ENCODE measurements around the gene C16orf96. TPM values are rescaled to one million over a fixed set of nuclear protein-coding genes. Genes with fewer than 3 reads are reported as not detected.

Gene C16orf96
- total and polyA plus RNA-seq, 2 experiments from 2014 or later, result 0.37 to 2.2 TPM

DNA sequence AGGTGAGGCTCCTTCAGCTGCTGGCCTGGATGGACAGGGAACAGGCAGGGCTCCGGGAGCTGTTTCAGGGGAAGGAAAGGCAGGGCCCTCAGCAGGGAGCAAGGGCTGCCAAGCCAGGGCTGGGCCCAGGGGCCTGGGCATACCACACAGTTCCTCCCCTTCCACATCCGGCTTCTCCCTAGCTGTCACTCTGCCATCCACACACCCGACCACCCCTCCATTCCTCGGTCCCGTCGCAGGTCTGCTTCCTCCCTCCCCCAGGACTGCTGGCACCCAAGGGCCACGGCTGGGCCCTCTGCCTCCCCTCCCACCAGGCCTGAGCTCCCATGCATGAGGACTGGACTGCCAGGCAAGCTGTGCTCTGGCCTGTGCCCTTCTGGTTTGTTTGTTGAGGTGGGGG is 41.5 kb upstream of the C16orf96 start (continued):
- TF ChIP-seq, protein P1, sequence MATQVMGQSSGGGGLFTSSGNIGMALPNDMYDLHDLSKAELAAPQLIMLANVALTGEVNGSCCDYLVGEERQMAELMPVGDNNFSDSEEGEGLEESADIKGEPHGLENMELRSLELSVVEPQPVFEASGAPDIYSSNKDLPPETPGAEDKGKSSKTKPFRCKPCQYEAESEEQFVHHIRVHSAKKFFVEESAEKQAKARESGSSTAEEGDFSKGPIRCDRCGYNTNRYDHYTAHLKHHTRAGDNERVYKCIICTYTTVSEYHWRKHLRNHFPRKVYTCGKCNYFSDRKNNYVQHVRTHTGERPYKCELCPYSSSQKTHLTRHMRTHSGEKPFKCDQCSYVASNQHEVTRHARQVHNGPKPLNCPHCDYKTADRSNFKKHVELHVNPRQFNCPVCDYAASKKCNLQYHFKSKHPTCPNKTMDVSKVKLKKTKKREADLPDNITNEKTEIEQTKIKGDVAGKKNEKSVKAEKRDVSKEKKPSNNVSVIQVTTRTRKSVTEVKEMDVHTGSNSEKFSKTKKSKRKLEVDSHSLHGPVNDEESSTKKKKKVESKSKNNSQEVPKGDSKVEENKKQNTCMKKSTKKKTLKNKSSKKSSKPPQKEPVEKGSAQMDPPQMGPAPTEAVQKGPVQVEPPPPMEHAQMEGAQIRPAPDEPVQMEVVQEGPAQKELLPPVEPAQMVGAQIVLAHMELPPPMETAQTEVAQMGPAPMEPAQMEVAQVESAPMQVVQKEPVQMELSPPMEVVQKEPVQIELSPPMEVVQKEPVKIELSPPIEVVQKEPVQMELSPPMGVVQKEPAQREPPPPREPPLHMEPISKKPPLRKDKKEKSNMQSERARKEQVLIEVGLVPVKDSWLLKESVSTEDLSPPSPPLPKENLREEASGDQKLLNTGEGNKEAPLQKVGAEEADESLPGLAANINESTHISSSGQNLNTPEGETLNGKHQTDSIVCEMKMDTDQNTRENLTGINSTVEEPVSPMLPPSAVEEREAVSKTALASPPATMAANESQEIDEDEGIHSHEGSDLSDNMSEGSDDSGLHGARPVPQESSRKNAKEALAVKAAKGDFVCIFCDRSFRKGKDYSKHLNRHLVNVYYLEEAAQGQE (IDR thresholded peaks at IDR 0.05; ENCODE audit: unreplicated experiment), result no peak
- TF ChIP-seq ZNF331 (CRISPR knock-in tag; IDR thresholded peaks at IDR 0.05; ENCODE audit: low read depth) (no peak), ZNF114 (CRISPR knock-in tag; IDR thresholded peaks at IDR 0.05) (no peak), EZH2 (IDR thresholded peaks at IDR 0.05; ENCODE audit: low read depth, unreplicated experiment) (no peak), CREB1 (CRISPR knock-in tag; IDR thresholded peaks at IDR 0.05; ENCODE audit: low read depth) (no peak), STAT1 (IDR thresholded peaks at IDR 0.05; ENCODE audit: unreplicated experiment) (no peak)

DNA sequence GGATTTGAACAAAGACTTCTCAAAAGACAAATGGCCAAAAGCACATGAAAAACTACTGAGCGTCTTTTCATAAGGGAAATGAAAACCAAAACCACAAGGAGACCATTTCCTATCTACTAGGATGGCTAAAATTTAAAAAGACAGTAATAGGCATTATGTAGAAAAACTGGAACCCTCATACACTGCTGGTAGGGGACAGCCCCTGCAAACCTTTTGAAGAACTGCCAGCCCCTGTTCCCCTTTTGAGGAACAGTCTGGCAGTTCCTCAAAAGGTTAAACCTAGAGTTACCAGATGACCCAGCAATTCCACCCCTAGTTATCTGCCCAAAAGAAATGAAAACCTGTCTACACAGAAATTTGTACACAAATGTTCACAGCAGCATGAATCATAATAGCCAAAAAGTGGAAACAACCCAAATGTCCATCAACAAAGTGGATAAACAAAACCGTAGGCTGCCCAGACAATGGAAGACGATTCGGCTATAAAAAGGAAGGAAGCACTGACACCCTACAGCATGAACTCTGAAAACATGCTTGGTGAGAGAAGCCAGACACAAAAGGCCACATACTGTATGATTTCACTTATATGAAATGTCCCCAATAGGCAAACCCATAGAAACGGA is 40.4 kb upstream of the C16orf96 start:
- Histone ChIP-seq H3K27ac (ENCODE audit: low read depth) (peak overlapping the region; percentile 32; the same call in 1 of the 2 replicates), H3K4me1 (ENCODE audit: insufficient read depth) (peaks cover 16% of the 10 kb centered on the region), H3K4me3 (no peak overlapping the region), H3F3A (replicated peaks; ENCODE audit: low read depth) (0 out of 2 replicates have a peak, but pooled peaks cover 6% of the 10 kb centered on the region), H3K9me2 (ENCODE audit: insufficient read depth) (no peaks in the 10 kb centered on the region), H4K20me1 (replicated peaks; ENCODE audit: insufficient read depth) (peaks cover 26% of the 10 kb centered on the region), H3K79me2 (replicated peaks; ENCODE audit: insufficient read depth) (peaks cover 33% of the 10 kb centered on the region), H3K4me2 (no peak overlapping the region), H2AFZ (no peak overlapping the region), H3K36me3 (ENCODE audit: insufficient read depth) (no peaks in the 10 kb centered on the region), H3K27me3 (ENCODE audit: insufficient read depth) (no peaks in the 10 kb centered on the region)
- Mint-ChIP-seq H3K27me3 (ENCODE audit: insufficient read depth, low read depth, poor library complexity) (peaks cover 5% of the 10 kb centered on the region), H3K4me3 (no peak overlapping the region), H3K36me3 (ENCODE audit: low read depth) (peaks cover 14% of the 10 kb centered on the region), H3K9me3 (no peaks in the 10 kb centered on the region), H3K4me1 (peaks cover 39% of the 10 kb centered on the region), H3K27ac (0 out of 2 replicates have a peak overlapping the region, but pooled peaks have one; percentile 47)
- no peak for DNase-seq (ENCODE audit: low spot score)
- ATAC-seq, result no peak
- no peak for TF ChIP-seq NANOG (IDR thresholded peaks at IDR 0.05; ENCODE audit: borderline replicate concordance)
- TF ChIP-seq ZNF114 (CRISPR knock-in tag; IDR thresholded peaks at IDR 0.05), result no peak
- TF ChIP-seq, protein P1 (IDR thresholded peaks at IDR 0.05; ENCODE audit: unreplicated experiment), result no peak
- TF ChIP-seq, protein P2, sequence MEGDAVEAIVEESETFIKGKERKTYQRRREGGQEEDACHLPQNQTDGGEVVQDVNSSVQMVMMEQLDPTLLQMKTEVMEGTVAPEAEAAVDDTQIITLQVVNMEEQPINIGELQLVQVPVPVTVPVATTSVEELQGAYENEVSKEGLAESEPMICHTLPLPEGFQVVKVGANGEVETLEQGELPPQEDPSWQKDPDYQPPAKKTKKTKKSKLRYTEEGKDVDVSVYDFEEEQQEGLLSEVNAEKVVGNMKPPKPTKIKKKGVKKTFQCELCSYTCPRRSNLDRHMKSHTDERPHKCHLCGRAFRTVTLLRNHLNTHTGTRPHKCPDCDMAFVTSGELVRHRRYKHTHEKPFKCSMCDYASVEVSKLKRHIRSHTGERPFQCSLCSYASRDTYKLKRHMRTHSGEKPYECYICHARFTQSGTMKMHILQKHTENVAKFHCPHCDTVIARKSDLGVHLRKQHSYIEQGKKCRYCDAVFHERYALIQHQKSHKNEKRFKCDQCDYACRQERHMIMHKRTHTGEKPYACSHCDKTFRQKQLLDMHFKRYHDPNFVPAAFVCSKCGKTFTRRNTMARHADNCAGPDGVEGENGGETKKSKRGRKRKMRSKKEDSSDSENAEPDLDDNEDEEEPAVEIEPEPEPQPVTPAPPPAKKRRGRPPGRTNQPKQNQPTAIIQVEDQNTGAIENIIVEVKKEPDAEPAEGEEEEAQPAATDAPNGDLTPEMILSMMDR (conservative IDR thresholded peaks at IDR 0.05; ENCODE audit: low read depth in 2 of 2), result no peak
- TF ChIP-seq EZH2phosphoT487 (IDR thresholded peaks at IDR 0.05; ENCODE audit: unreplicated experiment), result no peak
- TF ChIP-seq CREB1 (CRISPR knock-in tag; IDR thresholded peaks at IDR 0.05; ENCODE audit: low read depth), result no peak
- TF ChIP-seq, protein P3, sequence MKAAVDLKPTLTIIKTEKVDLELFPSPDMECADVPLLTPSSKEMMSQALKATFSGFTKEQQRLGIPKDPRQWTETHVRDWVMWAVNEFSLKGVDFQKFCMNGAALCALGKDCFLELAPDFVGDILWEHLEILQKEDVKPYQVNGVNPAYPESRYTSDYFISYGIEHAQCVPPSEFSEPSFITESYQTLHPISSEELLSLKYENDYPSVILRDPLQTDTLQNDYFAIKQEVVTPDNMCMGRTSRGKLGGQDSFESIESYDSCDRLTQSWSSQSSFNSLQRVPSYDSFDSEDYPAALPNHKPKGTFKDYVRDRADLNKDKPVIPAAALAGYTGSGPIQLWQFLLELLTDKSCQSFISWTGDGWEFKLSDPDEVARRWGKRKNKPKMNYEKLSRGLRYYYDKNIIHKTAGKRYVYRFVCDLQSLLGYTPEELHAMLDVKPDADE (IDR thresholded peaks at IDR 0.05), result no peak
- no peak for TF ChIP-seq ZNF331 (CRISPR knock-in tag; IDR thresholded peaks at IDR 0.05; ENCODE audit: low read depth)
- TF ChIP-seq POLR2AphosphoS5 (IDR thresholded peaks at IDR 0.05; ENCODE audit: low read depth), result no peak
- TF ChIP-seq EZH2 (IDR thresholded peaks at IDR 0.05; ENCODE audit: low read depth, unreplicated experiment), result no peak

Data from GM23338 (cell line).